ENCODE results near the gene DUT. TPM values are rescaled to one million over a fixed set of nuclear protein-coding genes. Genes with fewer than 3 reads are reported as not detected.

DUT gene
- total RNA-seq, 1 experiment from 2014 or later = 85.2 TPM

- ChIA-PET CTCF (no interaction called here), POLR2A (ENCODE audit: unreplicated experiment) (no interaction called here)
- no peak overlapping the region for H3K9ac ChIP-seq (ENCODE audit: low read length)
- H3K4me1 ChIP-seq (ENCODE audit: insufficient read depth, low read length) = peaks cover 10% of the 10 kb centered on the region
- ATAC-seq (no peak), DNase-seq (no peak)
- H3K4me2 ChIP-seq (ENCODE audit: low read length) = no peak overlapping the region
- H3K27ac ChIP-seq (ENCODE audit: low read length) = no peak overlapping the region
- H3K4me3 ChIP-seq (ENCODE audit: low read length) = no peak overlapping the region
- H3K9me2 ChIP-seq (replicated peaks; ENCODE audit: low read length) = no peaks in the 10 kb centered on the region
- BruUV-seq (replicated peaks) = no TSS peak
- no peak overlapping the region for H2AFZ ChIP-seq (ENCODE audit: low read length)
- intact Hi-C loops (cut with micrococcal nuclease) = no loop called here
- H3K79me2 ChIP-seq (ENCODE audit: low read length) = no peaks in the 10 kb centered on the region
- H3K36me3 ChIP-seq (ENCODE audit: low read depth, low read length) = no peaks in the 10 kb centered on the region
- H3K27me3 ChIP-seq (ENCODE audit: low read length) = no peaks in the 10 kb centered on the region
- TF ChIP-seq EZH2 (IDR thresholded peaks at IDR 0.05; ENCODE audit: low read length, unreplicated experiment) (no peak), CTCF (conservative IDR thresholded peaks at IDR 0.05; ENCODE audit: low read depth, low read length) (no peak), EZH2phosphoT487 (IDR thresholded peaks at IDR 0.05; ENCODE audit: borderline replicate concordance, low read length) (no peak)
- H4K20me1 ChIP-seq (ENCODE audit: low read length) = no peaks in the 10 kb centered on the region
- no peaks in the 10 kb centered on the region for H3K9me3 ChIP-seq (ENCODE audit: low read length)
- no peaks in the 10 kb centered on the region for H3F3A ChIP-seq (ENCODE audit: low read length, unreplicated experiment)
Observed at GRCh38 chr15:48385031-48385830, 54.0 kb downstream of the DUT start.

- BruUV-seq (replicated peaks) = no TSS peak
- ChIA-PET POLR2A (ENCODE audit: unreplicated experiment) (interaction anchor here (0.6 kb wide), 1 partner anchor 190 kb away, joined by 4 read pairs; no protein-coding TSS in a partner anchor), CTCF (no interaction called here)
- no peaks in the 10 kb centered on the region for H3K36me3 ChIP-seq (ENCODE audit: low read depth, low read length)
- H3K4me1 ChIP-seq (ENCODE audit: insufficient read depth, low read length) = peaks cover 12% of the 10 kb centered on the region
- no peak overlapping the region for H3K4me2 ChIP-seq (ENCODE audit: low read length)
- no peak overlapping the region for H2AFZ ChIP-seq (ENCODE audit: low read length)
- no peaks in the 10 kb centered on the region for H4K20me1 ChIP-seq (ENCODE audit: low read length)
- no peak overlapping the region for H3K4me3 ChIP-seq (ENCODE audit: low read length)
- H3K27me3 ChIP-seq (ENCODE audit: low read length) = no peaks in the 10 kb centered on the region
- H3K9me3 ChIP-seq (ENCODE audit: low read length) = no peaks in the 10 kb centered on the region
- no peaks in the 10 kb centered on the region for H3K79me2 ChIP-seq (ENCODE audit: low read length)
- H3F3A ChIP-seq (ENCODE audit: low read length, unreplicated experiment) = no peaks in the 10 kb centered on the region
- H3K9ac ChIP-seq (ENCODE audit: low read length) = no peak overlapping the region
- intact Hi-C loops (cut with micrococcal nuclease) = no loop called here
- no peaks in the 10 kb centered on the region for H3K9me2 ChIP-seq (replicated peaks; ENCODE audit: low read length)
- DNase-seq (no peak), ATAC-seq (no peak)
- TF ChIP-seq EZH2phosphoT487 (IDR thresholded peaks at IDR 0.05; ENCODE audit: borderline replicate concordance, low read length) (no peak), CTCF (conservative IDR thresholded peaks at IDR 0.05; ENCODE audit: low read depth, low read length) (no peak), EZH2 (IDR thresholded peaks at IDR 0.05; ENCODE audit: low read length, unreplicated experiment) (no peak)
- no peak overlapping the region for H3K27ac ChIP-seq (ENCODE audit: low read length)
Observed at GRCh38 chr15:48388016-48388851, 57.0 kb downstream of the DUT start.
